B cell (primary cell): ENCODE data around the gene NKX1-1. TPM values are rescaled to one million over a fixed set of nuclear protein-coding genes. Genes with fewer than 3 reads are reported as not detected.

Experiments
- ATAC-seq: fragments of 200-7000 bp; cut with Tn5 transposase; one replicate; pipeline ENCODE4 v1.10.0; 2021; ENCODE audit warnings: low read depth, mild to moderate bottlenecking, moderate number of reproducible peaks, moderate library complexity
- CTCF ChIA-PET: fragments of 350-600 bp; sonication (Branson Sonifier 250); formaldehyde crosslinking; loops from one replicate; lab custom pipeline; 2021; ENCODE audit warnings: antibody characterized with exemption, inconsistent platforms; lab: Charles Lee
- POLR2A ChIA-PET: fragments of 350-600 bp; sonication (Branson Sonifier 250); formaldehyde crosslinking; loops from one replicate; lab custom pipeline; 2021; ENCODE audit warnings: antibody characterized with exemption; lab: Charles Lee
- DNase-seq: peaks from one replicate; pipeline ENCODE4 v3.0.0; 2013
- H2AFZ ChIP-seq: 2 replicates; pipeline ENCODE4 v1.6.1; 2012; ENCODE audit warnings: mild to moderate bottlenecking, low read depth, low read length; ENCODE audit not compliant: insufficient read depth, poor library complexity, severe bottlenecking
- H3K27ac ChIP-seq, 2 donors: 1 replicate in 1 of 2; 2 replicates in 1 of 2; pipeline ENCODE4 v1.5.1; 2012 to 2013; ENCODE audit warnings: low read length in 2 of 2, mild to moderate bottlenecking in 2 of 2, moderate library complexity in 1 of 2
- H3K27me3 ChIP-seq, 4 experiments: fragments of 200-600 bp in 1 of 4; sonication (generic) in 1 of 4; replicated peaks in 1 of 4; 1 replicate in 2 of 4; 2 replicates in 2 of 4; pipeline versions ENCODE4 v1.6.1 to v1.7.0; 2013 to 2016; ENCODE audit warnings: low read length in 3 of 4, mild to moderate bottlenecking in 2 of 4, mixed read lengths in 1 of 4, moderate library complexity in 1 of 4; ENCODE audit not compliant: insufficient read depth in 4 of 4, control insufficient read depth in 3 of 4; ENCODE audit errors: control extremely low read depth in 1 of 4
- H3K36me3 ChIP-seq, 2 experiments: replicated peaks in 1 of 2; 1 replicate in 1 of 2; 2 replicates in 1 of 2; pipeline versions ENCODE4 v1.6.1 to v1.7.1; 2013; ENCODE audit warnings: low read length in 1 of 2; ENCODE audit not compliant: insufficient read depth in 2 of 2, control insufficient read depth in 1 of 2; ENCODE audit errors: control extremely low read depth in 1 of 2, extremely low read depth in 1 of 2
- H3K4me1 ChIP-seq, 2 donors: fragments of 200-600 bp in 1 of 2; sonication (generic) in 1 of 2; 1 replicate in 1 of 2; 2 replicates in 1 of 2; pipeline versions ENCODE4 v1.5.1 to v1.6.1; 2013 to 2017; ENCODE audit warnings: low read length in 2 of 2; ENCODE audit not compliant: control insufficient read depth in 2 of 2, insufficient read depth in 2 of 2
- H3K4me2 ChIP-seq: replicated peaks from 2 replicates; pipeline ENCODE3; 2012; ENCODE audit warnings: mild to moderate bottlenecking, low read depth, low read length; ENCODE audit not compliant: poor library complexity, severe bottlenecking
- H3K4me3 ChIP-seq, 5 experiments: fragments of 200-600 bp in 1 of 5; sonication (generic) in 1 of 5; 1 replicate in 3 of 5; 2 replicates in 2 of 5; pipeline versions ENCODE4 v1.5.1 to v1.7.0; 2011 to 2016; ENCODE audit warnings: low read length in 4 of 5, mild to moderate bottlenecking in 4 of 5, low read depth in 2 of 5, control low read depth in 1 of 5, moderate library complexity in 1 of 5; ENCODE audit not compliant: insufficient read depth in 1 of 5; ENCODE audit errors: control extremely low read depth in 1 of 5, extremely low read depth in 1 of 5
- H3K79me2 ChIP-seq: fragments of 200-600 bp; sonication (generic); one replicate; pipeline ENCODE4 v1.6.0; 2016; ENCODE audit warnings: low read length; ENCODE audit not compliant: control insufficient read depth, insufficient read depth
- H3K9ac ChIP-seq: fragments of 200-600 bp; sonication (generic); 2 replicates; pipeline ENCODE4 v1.6.1; 2017; ENCODE audit warnings: mild to moderate bottlenecking, low read length, moderate library complexity
- H3K9me3 ChIP-seq, 3 donors: one replicate each; pipeline versions ENCODE4 v1.6.1 to v1.7.1; 2013; ENCODE audit warnings: low read length in 2 of 3; ENCODE audit not compliant: control insufficient read depth in 2 of 3, insufficient read depth in 1 of 3; ENCODE audit errors: control extremely low read depth in 1 of 3
- H4K20me1 ChIP-seq: 2 replicates; pipeline ENCODE4 v1.6.0; 2012; ENCODE audit warnings: mild to moderate bottlenecking, low read length; ENCODE audit not compliant: insufficient read depth, control insufficient read depth, poor library complexity, severe bottlenecking
- H3K27ac Mint-ChIP-seq: one replicate; pipeline ENCODE4 v1.8.0; 2021; ENCODE audit warnings: mixed read lengths
- H3K27me3 Mint-ChIP-seq: one replicate; pipeline ENCODE4 v1.8.0; 2021; ENCODE audit warnings: mixed read lengths
- H3K4me1 Mint-ChIP-seq: one replicate; pipeline ENCODE4 v1.8.0; 2021; ENCODE audit warnings: mixed read lengths
- H3K4me3 Mint-ChIP-seq: one replicate; pipeline ENCODE4 v1.8.0; 2021; ENCODE audit warnings: mixed read lengths
- H3K9me3 Mint-ChIP-seq: one replicate; pipeline ENCODE4 v1.8.0; 2022; ENCODE audit warnings: mixed read lengths; ENCODE audit not compliant: insufficient read depth
- CTCF ChIP-seq: fragments of 200-600 bp; IDR thresholded peaks from one replicate; pipeline ENCODE4 v1.8.0; 2022; ENCODE audit warnings: antibody characterized with exemption, mild to moderate bottlenecking
- EZH2 ChIP-seq: IDR thresholded peaks from 2 replicates; pipeline ENCODE4 v1.6.1; 2012; ENCODE audit warnings: borderline replicate concordance, low read depth, mild to moderate bottlenecking, moderate library complexity, low read length; ENCODE audit not compliant: insufficient read depth, poor library complexity, severe bottlenecking
- WGBS: methylation state at CpG from one replicate; pipeline ENCODE4 v1.1.5; 2013; ENCODE audit warnings: missing lambda C conversion rate; ENCODE audit not compliant: insufficient coverage; 5-methylcytosine and 5-hydroxymethylcytosine counted together
- intact Hi-C: fragments of 100-400 bp; cut with micrococcal nuclease; formaldehyde crosslinking; loops from one replicate; pipeline ENCODE4 v1.10.0; 2022
- polyA plus RNA-seq: library from polyadenylated mRNA; depleted of rRNA; stranded (reverse); fragments of >200 nt; gene quantifications from 2 replicates; pipeline ENCODE4 v1.2.3, GENCODE V29; 2012
- total RNA-seq, 2 donors: library from RNA; stranded (reverse); fragments of 120-200 nt in 1 of 2; gene quantifications; 1 replicate in 1 of 2; 2 replicates in 1 of 2; pipeline versions ENCODE4 v1.2.3 to v1.2.4, GENCODE V29; 2013 to 2022

The NKX1-1 gene
- total and polyA plus RNA-seq, 2 donors (not counting 1 experiment from before 2014, with no cell fraction given) = not detected

GRCh38 chr4:1382776-1383727, 23.2 kb downstream of the NKX1-1 start:
- ChIA-PET POLR2A (no interaction called here), CTCF (no interaction called here)
- Mint-ChIP-seq H3K27me3 (no peaks in the 10 kb centered on the region), H3K27ac (no peak overlapping the region), H3K4me1 (no peaks in the 10 kb centered on the region), H3K9me3 (peaks cover 3% of the 10 kb centered on the region), H3K4me3 (no peak overlapping the region)
- H3K4me2 ChIP-seq = no peak overlapping the region
- TF ChIP-seq CTCF = no peak
- no peak for TF ChIP-seq EZH2
- H4K20me1 ChIP-seq = no peaks in the 10 kb centered on the region
- H3K4me3 ChIP-seq = no peak overlapping the region
- no peaks in the 10 kb centered on the region for H3K27me3 ChIP-seq
- H3K4me1 ChIP-seq = no peaks in the 10 kb centered on the region
- WGBS = 87% methylated on average over 25 of the region's 27 CpGs
- H3K9ac ChIP-seq = no peak overlapping the region
- DNase-seq = no peak
- H3K27ac ChIP-seq = no peak overlapping the region
- H3K36me3 ChIP-seq = no peaks in the 10 kb centered on the region
- peaks cover 0 to under 1% (median 0%) of the 10 kb centered on the region in 3 donors for H3K9me3 ChIP-seq
- intact Hi-C loops = no loop called here
- no peaks in the 10 kb centered on the region for H3K79me2 ChIP-seq
- no peak overlapping the region for H2AFZ ChIP-seq
- ATAC-seq = no peak

- ATAC-seq = no peak
- WGBS = 98% methylated on average over 24 of the region's 24 CpGs
- Mint-ChIP-seq H3K4me1 (no peaks in the 10 kb centered on the region), H3K9me3 (no peaks in the 10 kb centered on the region), H3K27ac (no peak overlapping the region), H3K27me3 (no peaks in the 10 kb centered on the region), H3K4me3 (no peak overlapping the region)
- no peak for TF ChIP-seq EZH2
- no peak for TF ChIP-seq CTCF
- Histone ChIP-seq H3K4me1 (no peaks in the 10 kb centered on the region), H3K27ac (no peak overlapping the region), H3K27me3 (no peaks in the 10 kb centered on the region), H3K9ac (no peak overlapping the region), H3K4me3 (no peak overlapping the region), H3K9me3 (no peaks in the 10 kb centered on the region), H3K36me3 (no peaks in the 10 kb centered on the region), H4K20me1 (no peaks in the 10 kb centered on the region), H2AFZ (no peak overlapping the region), H3K4me2 (no peak overlapping the region), H3K79me2 (no peaks in the 10 kb centered on the region)
- intact Hi-C loops = no loop called here
- CTCF ChIA-PET = no interaction called here
- DNase-seq = no peak
- POLR2A ChIA-PET = no interaction called here
These were observed 24.2 kb downstream of the NKX1-1 start for GRCh38 chr4:1381944-1382541.
